MCF 10A (cell line): ENCODE data around the gene BCR. TPM values are rescaled to one million over a fixed set of nuclear protein-coding genes. Genes with fewer than 3 reads are reported as not detected.
A peak's percentile ranks its signal among the peaks of the same experiment; 100 is the strongest.

Source experiments
- BruUV-seq: library from RNA; stranded (reverse); fragments of 400-500 nt; replicated peaks from 2 replicates; lab custom pipeline; 2021; lab: Mats Ljungman, UMichigan
- CTCF ChIA-PET: fragments of 300-600 bp; sonication (Branson Sonifier 250); formaldehyde crosslinking; extraction: SDS; loops from one replicate; lab custom pipeline; 2021; ENCODE audit warnings: antibody characterized with exemption, inconsistent platforms; lab: Yijun Ruan, JAX
- POLR2A ChIA-PET: fragments of 300-600, 350-650 bp; sonication (Branson Sonifier 250); formaldehyde crosslinking; extraction: SDS; loops from one replicate; lab custom pipeline; 2020; ENCODE audit warnings: antibody characterized with exemption, inconsistent platforms; lab: Yijun Ruan, JAX
- DNase-seq: peaks from one replicate; pipeline ENCODE4 v3.0.0-alpha.2; 2018; ENCODE audit not compliant: unreplicated experiment
- H3K27ac Mint-ChIP-seq: one replicate; pipeline ENCODE4 v1.8.0; 2022; ENCODE audit warnings: mild to moderate bottlenecking, low read depth, mixed read lengths; ENCODE audit not compliant: unreplicated experiment
- H3K27me3 Mint-ChIP-seq: one replicate; pipeline ENCODE4 v1.8.0; 2022; ENCODE audit warnings: mixed read lengths; ENCODE audit not compliant: insufficient read depth, unreplicated experiment
- H3K36me3 Mint-ChIP-seq: one replicate; pipeline ENCODE4 v1.8.0; 2022; ENCODE audit warnings: mild to moderate bottlenecking, moderate library complexity, mixed read lengths; ENCODE audit not compliant: insufficient read depth, unreplicated experiment
- H3K4me1 Mint-ChIP-seq: one replicate; pipeline ENCODE4 v1.8.0; 2022; ENCODE audit warnings: mixed read lengths; ENCODE audit not compliant: insufficient read depth, unreplicated experiment
- H3K4me3 Mint-ChIP-seq: one replicate; pipeline ENCODE4 v1.8.0; 2022; ENCODE audit warnings: mild to moderate bottlenecking, moderate library complexity, mixed read lengths; ENCODE audit not compliant: unreplicated experiment
- H3K9me3 Mint-ChIP-seq: one replicate; pipeline ENCODE4 v1.8.0; 2022; ENCODE audit warnings: mixed read lengths; ENCODE audit not compliant: unreplicated experiment
- CTCF ChIP-seq: fragments of 200-600 bp; IDR thresholded peaks from one replicate; pipeline ENCODE4 v1.8.0; 2022; ENCODE audit warnings: antibody characterized with exemption, mild to moderate bottlenecking; ENCODE audit not compliant: unreplicated experiment
- intact Hi-C: fragments of 100-400 bp; cut with micrococcal nuclease; formaldehyde crosslinking; loops from 2 replicates; pipeline ENCODE4 v1.14.1; 2022
- total RNA-seq: library from RNA; stranded (reverse); gene quantifications from 2 replicates; pipeline ENCODE4 v1.2.3, GENCODE V29; 2022

Gene BCR
- total RNA-seq, 1 experiment from 2014 or later = 77.9 TPM

GRCh38 chr22:23205339-23206049 lies 25.2 kb downstream of the BCR start:
- no TSS peak for BruUV-seq
- H3K9me3 Mint-ChIP-seq = no peaks in the 10 kb centered on the region
- peak; percentile 80 for DNase-seq
- POLR2A ChIA-PET = interaction anchor here (0.7 to 2.8 kb wide), 10 partner anchors 10 to 76 kb away, joined by 3 to 23 read pairs (median 3); partner anchors contain the start of gene BCR
- H3K4me3 Mint-ChIP-seq = no peak overlapping the region
- CTCF ChIA-PET = interaction anchor here (0.6 to 1.5 kb wide), 7 partner anchors 32 to 295 kb away, joined by 3 to 4 read pairs (median 3); no protein-coding TSS in a partner anchor
- intact Hi-C loops = no loop called here
- peaks cover 31% of the 10 kb centered on the region for H3K4me1 Mint-ChIP-seq
- no peak overlapping the region for H3K27ac Mint-ChIP-seq
- no peaks in the 10 kb centered on the region for H3K27me3 Mint-ChIP-seq
- TF ChIP-seq CTCF = no peak
- peaks cover 11% of the 10 kb centered on the region for H3K36me3 Mint-ChIP-seq

GRCh38 chr22:23206915-23207314 lies 26.6 kb downstream of the BCR start:
- Mint-ChIP-seq H3K9me3 (no peaks in the 10 kb centered on the region), H3K27ac (no peak overlapping the region), H3K4me3 (no peak overlapping the region), H3K4me1 (peaks cover 37% of the 10 kb centered on the region), H3K36me3 (peaks cover 11% of the 10 kb centered on the region), H3K27me3 (no peaks in the 10 kb centered on the region)
- BruUV-seq = no TSS peak
- POLR2A ChIA-PET = interaction anchor here (2.8 kb wide), 1 partner anchor 19 kb away, joined by 23 read pairs; no protein-coding TSS in a partner anchor
- TF ChIP-seq CTCF = no peak
- DNase-seq = no peak
- intact Hi-C loops = no loop called here
- CTCF ChIA-PET = interaction anchor here (0.7 to 1.4 kb wide), 7 partner anchors 9 to 1633 kb away, joined by 3 to 4 read pairs (median 3); no protein-coding TSS in a partner anchor

- peaks cover 11% of the 10 kb centered on the region for H3K36me3 Mint-ChIP-seq
- intact Hi-C loops = no loop called here
- no peak for DNase-seq
- H3K4me3 Mint-ChIP-seq = no peak overlapping the region
- CTCF ChIA-PET = interaction anchor here (0.9 to 1.3 kb wide), 6 partner anchors 8 to 252 kb away, joined by 3 to 5 read pairs (median 4); no protein-coding TSS in a partner anchor
- POLR2A ChIA-PET = no interaction called here
- no peak for TF ChIP-seq CTCF
- no peaks in the 10 kb centered on the region for H3K9me3 Mint-ChIP-seq
- H3K27ac Mint-ChIP-seq = no peak overlapping the region
- peaks cover 31% of the 10 kb centered on the region for H3K4me1 Mint-ChIP-seq
- H3K27me3 Mint-ChIP-seq = no peaks in the 10 kb centered on the region
- BruUV-seq = no TSS peak
Observed at GRCh38 chr22:23207729-23208393, 27.6 kb downstream of the BCR start.
